IMR-90 (cell line): Measurements from ENCODE around the gene PPIL4.

Experiments used
- TF ChIP-seq, protein P1 (sequence below): conservative IDR thresholded peaks from 2 replicates; pipeline ENCODE4 v1.5.1; 2012; ENCODE audit warnings: mild to moderate bottlenecking, low read depth, low read length, improper control_type of control experiment
- TF ChIP-seq, protein P2 (sequence below): fragments of 150-350 bp; IDR thresholded peaks from 2 replicates; pipeline ENCODE4 v1.6.1; 2016; ENCODE audit warnings: low read depth, mild to moderate bottlenecking, low read length, moderate library complexity, borderline replicate concordance

DNA sequence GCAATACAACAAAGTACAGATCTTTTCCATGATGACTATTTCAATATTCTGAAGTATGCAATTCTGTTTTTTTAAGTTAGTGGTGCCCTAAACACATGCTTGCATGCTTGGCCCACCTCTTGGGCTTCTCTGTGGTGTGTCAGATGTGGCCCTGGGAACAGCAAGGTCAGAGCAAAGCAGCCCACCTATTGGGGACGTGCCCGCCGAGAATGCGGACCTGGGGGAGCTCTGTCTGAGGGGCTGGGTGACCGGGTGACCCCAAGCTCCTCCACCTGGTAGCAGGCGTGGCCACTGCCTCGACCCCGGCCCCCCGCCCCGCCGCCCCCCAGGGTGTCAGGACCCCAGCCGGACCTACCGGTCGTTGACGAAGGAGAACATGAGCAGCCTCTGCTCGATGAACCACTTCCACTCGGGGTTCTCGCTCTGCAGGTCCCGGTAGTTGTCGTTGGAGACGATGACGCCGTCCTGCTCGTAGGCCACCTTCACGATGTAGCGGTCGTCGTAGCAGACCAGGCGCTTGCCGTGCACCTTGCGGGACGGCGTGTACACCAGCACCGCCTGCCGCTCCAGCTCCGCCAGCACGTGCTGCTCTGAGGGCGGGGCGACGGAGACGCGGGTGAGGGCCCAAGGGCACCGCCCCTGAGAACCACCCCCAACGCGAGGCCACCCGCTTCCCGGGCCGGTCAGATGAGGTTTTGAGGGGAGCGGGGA, 89.4 kb downstream of the PPIL4 start:
- TF ChIP-seq, protein P1, sequence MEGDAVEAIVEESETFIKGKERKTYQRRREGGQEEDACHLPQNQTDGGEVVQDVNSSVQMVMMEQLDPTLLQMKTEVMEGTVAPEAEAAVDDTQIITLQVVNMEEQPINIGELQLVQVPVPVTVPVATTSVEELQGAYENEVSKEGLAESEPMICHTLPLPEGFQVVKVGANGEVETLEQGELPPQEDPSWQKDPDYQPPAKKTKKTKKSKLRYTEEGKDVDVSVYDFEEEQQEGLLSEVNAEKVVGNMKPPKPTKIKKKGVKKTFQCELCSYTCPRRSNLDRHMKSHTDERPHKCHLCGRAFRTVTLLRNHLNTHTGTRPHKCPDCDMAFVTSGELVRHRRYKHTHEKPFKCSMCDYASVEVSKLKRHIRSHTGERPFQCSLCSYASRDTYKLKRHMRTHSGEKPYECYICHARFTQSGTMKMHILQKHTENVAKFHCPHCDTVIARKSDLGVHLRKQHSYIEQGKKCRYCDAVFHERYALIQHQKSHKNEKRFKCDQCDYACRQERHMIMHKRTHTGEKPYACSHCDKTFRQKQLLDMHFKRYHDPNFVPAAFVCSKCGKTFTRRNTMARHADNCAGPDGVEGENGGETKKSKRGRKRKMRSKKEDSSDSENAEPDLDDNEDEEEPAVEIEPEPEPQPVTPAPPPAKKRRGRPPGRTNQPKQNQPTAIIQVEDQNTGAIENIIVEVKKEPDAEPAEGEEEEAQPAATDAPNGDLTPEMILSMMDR = no peak
- TF ChIP-seq, protein P2, sequence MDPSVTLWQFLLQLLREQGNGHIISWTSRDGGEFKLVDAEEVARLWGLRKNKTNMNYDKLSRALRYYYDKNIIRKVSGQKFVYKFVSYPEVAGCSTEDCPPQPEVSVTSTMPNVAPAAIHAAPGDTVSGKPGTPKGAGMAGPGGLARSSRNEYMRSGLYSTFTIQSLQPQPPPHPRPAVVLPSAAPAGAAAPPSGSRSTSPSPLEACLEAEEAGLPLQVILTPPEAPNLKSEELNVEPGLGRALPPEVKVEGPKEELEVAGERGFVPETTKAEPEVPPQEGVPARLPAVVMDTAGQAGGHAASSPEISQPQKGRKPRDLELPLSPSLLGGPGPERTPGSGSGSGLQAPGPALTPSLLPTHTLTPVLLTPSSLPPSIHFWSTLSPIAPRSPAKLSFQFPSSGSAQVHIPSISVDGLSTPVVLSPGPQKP = no peak
